ENCODE results near the gene C1orf198. TPM values are rescaled to one million over a fixed set of nuclear protein-coding genes. Genes with fewer than 3 reads are reported as not detected.

The C1orf198 gene
- total RNA-seq, 1 donor from 2014 or later: 38.8 TPM

GRCh38 chr1:230800891-230801840 is 67.2 kb downstream of the C1orf198 start:
- Histone ChIP-seq H3K4me3 (no peak overlapping the region), H3K4me1 (no peaks in the 10 kb centered on the region), H3K27ac (no peak overlapping the region), H3K27me3 (no peaks in the 10 kb centered on the region), H3K9me3 (no peaks in the 10 kb centered on the region), H3K36me3 (no peaks in the 10 kb centered on the region)
- TF ChIP-seq POLR2A (IDR thresholded peaks at IDR 0.05) (no peak), POLR2AphosphoS5 (IDR thresholded peaks at IDR 0.05; ENCODE audit: insufficient read depth in 1 of 2, low read depth in 1 of 2) (no peak), CTCF (IDR thresholded peaks at IDR 0.05) (no peak)
- intact Hi-C loops (cut with DNase I): loop anchor here (5.0 kb wide), 1 partner anchor 546 kb away; no protein-coding TSS in a partner anchor
- peak; percentile 47 to 72 for DNase-seq (ENCODE audit: extremely low spot score in 2 of 2)

- Histone ChIP-seq H3K4me1 (no peaks in the 10 kb centered on the region), H3K27me3 (no peaks in the 10 kb centered on the region), H3K36me3 (no peaks in the 10 kb centered on the region), H3K9me3 (no peaks in the 10 kb centered on the region), H3K4me3 (no peak overlapping the region), H3K27ac (no peak overlapping the region)
- DNase-seq (ENCODE audit: extremely low spot score in 2 of 2): peak; percentile 31 to 42
- intact Hi-C loops (cut with DNase I): loop anchor here (5.0 to 10.0 kb wide), 2 partner anchors 116 to 409 kb away; no protein-coding TSS in a partner anchor
- no peak for TF ChIP-seq POLR2A (IDR thresholded peaks at IDR 0.05)
- TF ChIP-seq POLR2AphosphoS5 (IDR thresholded peaks at IDR 0.05; ENCODE audit: insufficient read depth in 1 of 2, low read depth in 1 of 2): no peak
- TF ChIP-seq CTCF (IDR thresholded peaks at IDR 0.05): no peak
These were observed 69.8 kb downstream of the C1orf198 start for GRCh38 chr1:230798491-230798890.

GRCh38 chr1:230797942-230798365 is 70.4 kb downstream of the C1orf198 start:
- no peak for TF ChIP-seq POLR2AphosphoS5 (IDR thresholded peaks at IDR 0.05; ENCODE audit: insufficient read depth in 1 of 2, low read depth in 1 of 2)
- peak; percentile 53 to 70 (median 68) for TF ChIP-seq CTCF (IDR thresholded peaks at IDR 0.05)
- no peak overlapping the region for H3K27ac ChIP-seq
- no peaks in the 10 kb centered on the region for H3K9me3 ChIP-seq
- H3K4me1 ChIP-seq: no peaks in the 10 kb centered on the region
- H3K36me3 ChIP-seq: no peaks in the 10 kb centered on the region
- DNase-seq (ENCODE audit: extremely low spot score in 2 of 2): peak in 1 of 2 donors; percentile 40
- no peak overlapping the region for H3K4me3 ChIP-seq
- intact Hi-C loops (cut with DNase I): loop anchor here (5.0 to 10.0 kb wide), 2 partner anchors 117 to 409 kb away; no protein-coding TSS in a partner anchor
- H3K27me3 ChIP-seq: no peaks in the 10 kb centered on the region

GRCh38 chr1:230797376-230797920 is 70.9 kb downstream of the C1orf198 start:
- intact Hi-C loops (cut with DNase I): loop anchor here (5.0 to 10.0 kb wide), 2 partner anchors 117 to 410 kb away; no protein-coding TSS in a partner anchor
- no peak overlapping the region for H3K4me3 ChIP-seq
- TF ChIP-seq POLR2AphosphoS5 (IDR thresholded peaks at IDR 0.05; ENCODE audit: insufficient read depth in 1 of 2, low read depth in 1 of 2): no peak
- no peak for TF ChIP-seq POLR2A (IDR thresholded peaks at IDR 0.05)
- no peak for TF ChIP-seq CTCF (IDR thresholded peaks at IDR 0.05)
- H3K36me3 ChIP-seq: no peaks in the 10 kb centered on the region
- no peaks in the 10 kb centered on the region for H3K9me3 ChIP-seq
- no peak overlapping the region for H3K27ac ChIP-seq
- H3K27me3 ChIP-seq: no peaks in the 10 kb centered on the region
- no peaks in the 10 kb centered on the region for H3K4me1 ChIP-seq
- DNase-seq (ENCODE audit: extremely low spot score in 2 of 2): peak; percentile 34 to 82

Data from vagina (tissue), 2 donors.